Fibroblast of pulmonary artery (primary cell): ENCODE data around the gene TMEM94.

Experiments
- DNase-seq: peaks from one replicate; pipeline ENCODE4 v3.0.0-alpha.2; 2010; ENCODE audit warnings: low read depth
- H3K4me3 ChIP-seq: replicated peaks from 2 replicates; pipeline ENCODE4 v1.5.1; 2011; ENCODE audit warnings: low read depth, mild to moderate bottlenecking, control low read depth, low read length, moderate library complexity
- CTCF ChIP-seq: IDR thresholded peaks from 2 replicates; pipeline ENCODE4 v1.5.1; 2011; ENCODE audit warnings: mild to moderate bottlenecking, control low read depth, low read length, inconsistent platforms; ENCODE audit errors: missing control alignments

Gene TMEM94

GRCh38 chr17:75511610-75512575, 55.5 kb downstream of the TMEM94 start:
- TF ChIP-seq CTCF: no peak
- H3K4me3 ChIP-seq: no peak overlapping the region
- no peak for DNase-seq

- DNase-seq: no peak
- no peak overlapping the region for H3K4me3 ChIP-seq
- TF ChIP-seq CTCF: no peak
Observed at GRCh38 chr17:75512926-75513640, 56.6 kb downstream of the TMEM94 start.

DNA sequence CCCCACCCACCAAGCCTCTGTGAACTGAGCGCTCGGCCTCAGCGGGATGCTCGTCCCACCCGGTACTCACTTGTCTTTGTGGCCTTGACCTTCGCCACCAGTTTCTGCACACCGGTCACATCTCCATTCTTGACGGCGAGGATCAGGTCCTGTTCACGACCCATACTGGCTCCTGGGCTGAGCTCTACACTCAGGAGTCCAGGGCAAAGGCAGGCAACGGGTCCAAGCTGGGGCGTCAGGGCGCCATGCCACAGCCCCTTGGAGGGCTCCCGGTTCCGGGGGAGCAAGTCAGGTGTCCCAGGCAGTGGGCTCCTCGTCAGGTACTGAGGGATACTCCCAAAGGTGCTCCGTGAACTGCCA, 57.2 kb downstream of the TMEM94 start:
- H3K4me3 ChIP-seq: peak overlapping the region; percentile 72
- TF ChIP-seq CTCF: no peak
- no peak for DNase-seq

GRCh38 chr17:75514299-75514918, 58.0 kb downstream of the TMEM94 start:
- TF ChIP-seq CTCF: no peak
- H3K4me3 ChIP-seq: peak overlapping the region; percentile 72
- no peak for DNase-seq

GRCh38 chr17:75514919-75515495, 58.6 kb downstream of the TMEM94 start:
- no peak for DNase-seq
- no peak for TF ChIP-seq CTCF
- peak overlapping the region; percentile 72 for H3K4me3 ChIP-seq

- peak within 1 kb of the TSS; percentile 72 for H3K4me3 ChIP-seq
- TF ChIP-seq CTCF: peak; percentile 68
Observed at GRCh38 chr17:75515496-75516254, 59.2 kb downstream of the TMEM94 start, which contains the start of gene CASKIN2. CASKIN2 (minus strand) TSS chr17:75515537; CDS start chr17:75513804, 1,733 bp downstream.

More at GRCh38 chr17:75515496-75516254, 59.2 kb downstream of the TMEM94 start, which contains the start of gene CASKIN2:
- DNase-seq: peak; percentile 91
